ENCODE results near the gene PRDX5.
A peak's percentile ranks its signal among the peaks of the same experiment; 100 is the strongest.

Gene PRDX5

GRCh38 chr11:64330888-64331287 is 13.0 kb downstream of the PRDX5 start:
- Histone ChIP-seq H3K27ac (peak overlapping the region; percentile 21; the same call in 1 of the 2 replicates), H3K27me3 (ENCODE audit: insufficient read depth, low read depth, severe bottlenecking) (no peaks in the 10 kb centered on the region), H3K4me3 (ENCODE audit: low read depth, low read length) (no peak overlapping the region), H3K36me3 (no peaks in the 10 kb centered on the region), H3K9me3 (ENCODE audit: severe bottlenecking) (no peaks in the 10 kb centered on the region)
- DNase-seq, result peak; percentile 28
- TF ChIP-seq, protein P1, sequence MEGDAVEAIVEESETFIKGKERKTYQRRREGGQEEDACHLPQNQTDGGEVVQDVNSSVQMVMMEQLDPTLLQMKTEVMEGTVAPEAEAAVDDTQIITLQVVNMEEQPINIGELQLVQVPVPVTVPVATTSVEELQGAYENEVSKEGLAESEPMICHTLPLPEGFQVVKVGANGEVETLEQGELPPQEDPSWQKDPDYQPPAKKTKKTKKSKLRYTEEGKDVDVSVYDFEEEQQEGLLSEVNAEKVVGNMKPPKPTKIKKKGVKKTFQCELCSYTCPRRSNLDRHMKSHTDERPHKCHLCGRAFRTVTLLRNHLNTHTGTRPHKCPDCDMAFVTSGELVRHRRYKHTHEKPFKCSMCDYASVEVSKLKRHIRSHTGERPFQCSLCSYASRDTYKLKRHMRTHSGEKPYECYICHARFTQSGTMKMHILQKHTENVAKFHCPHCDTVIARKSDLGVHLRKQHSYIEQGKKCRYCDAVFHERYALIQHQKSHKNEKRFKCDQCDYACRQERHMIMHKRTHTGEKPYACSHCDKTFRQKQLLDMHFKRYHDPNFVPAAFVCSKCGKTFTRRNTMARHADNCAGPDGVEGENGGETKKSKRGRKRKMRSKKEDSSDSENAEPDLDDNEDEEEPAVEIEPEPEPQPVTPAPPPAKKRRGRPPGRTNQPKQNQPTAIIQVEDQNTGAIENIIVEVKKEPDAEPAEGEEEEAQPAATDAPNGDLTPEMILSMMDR (IDR thresholded peaks at IDR 0.05; ENCODE audit: low read depth, low read length), result no peak

GRCh38 chr11:64331569-64332371 is 13.8 kb downstream of the PRDX5 start:
- Histone ChIP-seq H3K27ac (no peak overlapping the region), H3K4me3 (ENCODE audit: low read depth, low read length) (no peak overlapping the region), H3K27me3 (ENCODE audit: insufficient read depth, low read depth, severe bottlenecking) (no peaks in the 10 kb centered on the region), H3K36me3 (no peaks in the 10 kb centered on the region), H3K9me3 (ENCODE audit: severe bottlenecking) (no peaks in the 10 kb centered on the region)
- TF ChIP-seq, protein P1 (IDR thresholded peaks at IDR 0.05; ENCODE audit: low read depth, low read length), result peak; percentile 77
- peak; percentile 80 for DNase-seq

DNA sequence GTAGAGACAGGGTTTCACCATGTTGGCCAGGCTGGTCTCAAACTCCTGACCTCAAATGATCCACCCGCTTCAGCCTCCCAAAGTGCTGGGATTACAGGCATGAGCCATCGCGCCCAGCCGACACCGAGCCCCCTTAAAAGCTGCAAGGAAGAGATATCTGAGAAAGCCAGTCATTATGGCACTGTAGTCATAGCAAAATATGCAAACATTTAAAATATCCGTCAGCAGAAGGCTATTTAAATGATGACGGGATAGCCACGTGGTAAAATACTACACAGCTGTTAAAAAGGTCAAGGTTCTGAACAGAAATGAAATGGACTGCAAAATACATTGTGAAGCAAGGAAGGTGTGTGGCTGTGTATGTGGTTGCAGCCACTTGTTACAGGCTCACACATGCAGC is 15.6 kb downstream of the PRDX5 start:
- Histone ChIP-seq H3K27me3 (ENCODE audit: insufficient read depth, low read depth, severe bottlenecking) (no peaks in the 10 kb centered on the region), H3K27ac (no peak overlapping the region), H3K9me3 (ENCODE audit: severe bottlenecking) (no peaks in the 10 kb centered on the region), H3K36me3 (no peaks in the 10 kb centered on the region), H3K4me3 (ENCODE audit: low read depth, low read length) (no peak overlapping the region)
- TF ChIP-seq, protein P1 (IDR thresholded peaks at IDR 0.05; ENCODE audit: low read depth, low read length), result no peak
- DNase-seq, result no peak

DNA sequence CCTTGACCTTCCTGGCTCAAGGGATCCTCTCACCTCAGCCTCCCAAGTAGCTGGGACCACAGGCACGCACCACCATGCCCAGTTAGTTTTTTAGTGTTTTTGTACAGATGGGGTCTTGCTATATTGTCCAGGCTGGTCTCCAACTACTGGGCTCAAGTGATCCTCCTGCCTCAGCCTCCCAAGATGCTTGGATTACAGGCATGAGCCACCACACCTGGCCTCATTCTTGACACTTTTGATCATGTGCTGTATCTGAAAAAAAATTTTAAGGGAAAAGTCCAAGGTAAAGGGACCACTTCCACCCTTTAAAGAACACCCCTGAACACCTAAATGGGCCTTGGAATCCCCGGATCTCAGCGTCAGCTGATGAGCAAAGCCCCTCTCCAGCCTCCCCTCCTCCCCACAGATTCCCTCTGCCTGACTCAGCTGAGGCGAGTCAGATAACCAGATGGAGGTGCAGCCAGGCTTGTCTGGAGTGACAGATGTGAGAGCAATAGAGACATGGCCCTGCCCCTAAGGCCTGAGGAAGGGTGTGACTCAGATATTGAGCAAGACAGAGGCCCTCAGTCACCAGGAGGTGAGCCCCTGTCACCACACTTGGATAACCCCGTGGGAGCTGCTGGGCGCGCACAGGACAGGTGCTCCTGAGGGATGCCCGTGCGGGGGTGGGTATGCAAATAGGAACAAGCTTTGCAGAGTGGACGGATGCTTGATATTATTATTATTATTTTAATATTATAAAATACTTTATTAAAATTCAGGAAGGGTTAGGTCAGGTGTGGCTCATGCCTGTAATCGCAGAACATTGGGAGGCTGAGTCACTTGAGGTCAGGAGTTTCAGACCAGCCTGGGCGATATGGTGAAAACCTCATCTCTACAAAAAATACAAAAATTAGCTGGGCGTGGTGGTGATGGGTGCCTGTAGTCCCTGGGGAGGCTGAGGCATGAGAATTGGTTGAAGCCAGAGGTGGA is 17.1 kb downstream of the PRDX5 start:
- no peaks in the 10 kb centered on the region for H3K36me3 ChIP-seq
- no peaks in the 10 kb centered on the region for H3K27me3 ChIP-seq (ENCODE audit: insufficient read depth, low read depth, severe bottlenecking)
- DNase-seq, result peak; percentile 97
- peak overlapping the region; percentile 40 for H3K27ac ChIP-seq
- H3K4me3 ChIP-seq (ENCODE audit: low read depth, low read length), result no peak overlapping the region
- TF ChIP-seq, protein P1 (IDR thresholded peaks at IDR 0.05; ENCODE audit: low read depth, low read length), result no peak
- no peaks in the 10 kb centered on the region for H3K9me3 ChIP-seq (ENCODE audit: severe bottlenecking)

DNA sequence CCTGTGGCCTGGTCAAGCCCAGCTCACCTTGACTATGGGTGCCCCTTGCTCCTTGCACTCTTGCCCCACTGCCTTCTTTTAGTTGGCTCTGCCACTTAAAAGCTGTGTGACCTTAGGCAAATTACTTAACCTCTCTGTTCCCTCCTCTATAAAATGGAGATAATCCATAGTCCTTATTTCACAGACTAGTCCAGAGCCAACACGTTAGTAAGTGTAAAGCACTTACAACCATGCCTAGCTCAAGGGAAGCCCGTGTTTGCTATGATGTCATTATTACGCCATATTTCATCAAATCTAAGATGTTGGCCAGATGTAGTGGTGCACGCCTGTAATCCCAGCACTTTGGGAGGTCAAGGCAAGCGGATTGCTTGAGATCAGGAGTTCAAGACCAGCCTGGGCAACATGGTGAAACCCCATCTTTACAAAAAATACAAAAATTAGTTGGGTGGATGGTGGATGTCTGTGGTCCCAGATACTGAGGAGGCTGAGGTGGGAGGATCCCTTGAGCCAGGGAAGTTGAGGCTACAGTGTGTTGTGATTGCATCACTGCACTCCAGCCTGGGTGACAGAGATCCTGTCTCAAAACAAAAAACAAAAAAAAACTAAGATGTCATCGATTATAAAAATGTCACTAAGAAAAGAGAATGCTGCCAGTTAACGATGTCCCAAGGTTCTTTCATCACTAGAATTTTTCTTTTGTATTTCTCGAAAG is 19.8 kb downstream of the PRDX5 start:
- H3K4me3 ChIP-seq (ENCODE audit: low read depth, low read length), result no peak overlapping the region
- H3K27ac ChIP-seq, result no peak overlapping the region
- no peak for DNase-seq
- TF ChIP-seq, protein P1 (IDR thresholded peaks at IDR 0.05; ENCODE audit: low read depth, low read length), result no peak
- no peaks in the 10 kb centered on the region for H3K27me3 ChIP-seq (ENCODE audit: insufficient read depth, low read depth, severe bottlenecking)
- H3K9me3 ChIP-seq (ENCODE audit: severe bottlenecking), result no peaks in the 10 kb centered on the region
- no peaks in the 10 kb centered on the region for H3K36me3 ChIP-seq
